DOHH2 (cell line): ENCODE data around the gene EMP3.

Experiments used
- H3F3A ChIP-seq: fragments of 200-600 bp; sonication (generic), shearing (Covaris generic); 2 replicates; pipeline ENCODE4 v1.6.0; 2016; ENCODE audit warnings: antibody characterized with exemption, mild to moderate bottlenecking; ENCODE audit not compliant: control insufficient read depth, insufficient read depth
- H3K27ac ChIP-seq: fragments of 200-600 bp; sonication (generic); 2 replicates; pipeline ENCODE4 v1.5.1; 2014; ENCODE audit warnings: low read depth, mild to moderate bottlenecking, low read length, moderate library complexity
- H3K27me3 ChIP-seq: fragments of 200-600 bp; sonication (generic); 2 replicates; pipeline ENCODE4 v1.6.1; 2014; ENCODE audit warnings: mild to moderate bottlenecking, low read length, mixed read lengths; ENCODE audit not compliant: control insufficient read depth
- H3K36me3 ChIP-seq: fragments of 200-600 bp; sonication (generic); 2 replicates; pipeline ENCODE4 v1.6.1; 2014; ENCODE audit warnings: mild to moderate bottlenecking, low read length, moderate library complexity, mixed read lengths; ENCODE audit not compliant: control insufficient read depth
- H3K4me1 ChIP-seq: fragments of 200-600 bp; sonication (generic); 2 replicates; pipeline ENCODE4 v1.6.1; 2014; ENCODE audit warnings: mild to moderate bottlenecking, low read length, mixed read lengths; ENCODE audit not compliant: control insufficient read depth
- H3K4me2 ChIP-seq: fragments of 200-600 bp; sonication (generic); 2 replicates; pipeline ENCODE4 v1.6.0; 2014; ENCODE audit warnings: mild to moderate bottlenecking, low read length, moderate library complexity
- H3K4me3 ChIP-seq: fragments of 200-600 bp; sonication (generic); 2 replicates; pipeline ENCODE4 v1.5.1; 2014; ENCODE audit warnings: mild to moderate bottlenecking, low read length, mixed read lengths
- H3K79me2 ChIP-seq: fragments of 200-600 bp; sonication (generic); 2 replicates; pipeline ENCODE4 v1.6.1; 2014; ENCODE audit warnings: mild to moderate bottlenecking, low read length, mixed read lengths; ENCODE audit not compliant: control insufficient read depth
- H3K9me2 ChIP-seq: fragments of 200-600 bp; sonication (generic); replicated peaks from 2 replicates; pipeline ENCODE4 v1.6.1; 2014; ENCODE audit warnings: mild to moderate bottlenecking, low read length, mixed read lengths; ENCODE audit not compliant: control insufficient read depth
- H3K9me3 ChIP-seq: fragments of 200-600 bp; sonication (generic); 2 replicates; pipeline ENCODE4 v1.6.1; 2014; ENCODE audit warnings: antibody characterized with exemption, low read length, mixed read lengths; ENCODE audit not compliant: control insufficient read depth, insufficient read depth
- H4K20me1 ChIP-seq: fragments of 200-600 bp; sonication (generic); 2 replicates; pipeline ENCODE4 v1.6.0; 2014; ENCODE audit warnings: low read depth, mild to moderate bottlenecking, antibody characterized with exemption, low read length, moderate library complexity; ENCODE audit not compliant: control insufficient read depth, insufficient read depth
- EZH2phosphoT487 ChIP-seq: fragments of 200-600 bp; sonication (generic); IDR thresholded peaks from 2 replicates; pipeline ENCODE4 v1.6.1; 2017; ENCODE audit warnings: borderline replicate concordance, mild to moderate bottlenecking, antibody characterized with exemption, low read length, moderate library complexity, mixed read lengths
- TF ChIP-seq, protein P1 (sequence below): fragments of 200-600 bp; sonication (generic); IDR thresholded peaks from one replicate; pipeline ENCODE4 v1.5.1; 2014; ENCODE audit warnings: antibody characterized with exemption, mild to moderate bottlenecking, low read depth, low read length; ENCODE audit not compliant: poor library complexity, severe bottlenecking

The EMP3 gene

DNA sequence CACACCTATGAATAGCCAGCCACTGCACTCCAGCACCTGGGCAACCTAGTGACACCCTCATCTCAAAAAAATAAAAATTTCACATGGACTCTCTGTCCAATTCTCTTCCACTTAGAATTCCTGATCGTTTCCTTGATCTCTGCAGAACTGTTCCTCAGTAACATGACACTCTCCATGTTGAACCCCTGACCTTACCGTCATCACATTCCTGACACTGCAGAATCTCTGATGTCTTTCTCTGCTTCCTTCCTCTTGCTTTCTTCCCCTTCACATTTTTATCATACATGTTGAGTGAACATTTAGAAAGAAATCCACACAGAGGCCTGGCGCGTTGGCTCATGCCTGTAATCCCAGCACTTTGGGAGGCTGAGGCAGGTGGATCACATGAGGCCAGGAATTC, 40.5 kb upstream of the EMP3 start:
- TF ChIP-seq EZH2phosphoT487: no peak
- TF ChIP-seq, protein P1, sequence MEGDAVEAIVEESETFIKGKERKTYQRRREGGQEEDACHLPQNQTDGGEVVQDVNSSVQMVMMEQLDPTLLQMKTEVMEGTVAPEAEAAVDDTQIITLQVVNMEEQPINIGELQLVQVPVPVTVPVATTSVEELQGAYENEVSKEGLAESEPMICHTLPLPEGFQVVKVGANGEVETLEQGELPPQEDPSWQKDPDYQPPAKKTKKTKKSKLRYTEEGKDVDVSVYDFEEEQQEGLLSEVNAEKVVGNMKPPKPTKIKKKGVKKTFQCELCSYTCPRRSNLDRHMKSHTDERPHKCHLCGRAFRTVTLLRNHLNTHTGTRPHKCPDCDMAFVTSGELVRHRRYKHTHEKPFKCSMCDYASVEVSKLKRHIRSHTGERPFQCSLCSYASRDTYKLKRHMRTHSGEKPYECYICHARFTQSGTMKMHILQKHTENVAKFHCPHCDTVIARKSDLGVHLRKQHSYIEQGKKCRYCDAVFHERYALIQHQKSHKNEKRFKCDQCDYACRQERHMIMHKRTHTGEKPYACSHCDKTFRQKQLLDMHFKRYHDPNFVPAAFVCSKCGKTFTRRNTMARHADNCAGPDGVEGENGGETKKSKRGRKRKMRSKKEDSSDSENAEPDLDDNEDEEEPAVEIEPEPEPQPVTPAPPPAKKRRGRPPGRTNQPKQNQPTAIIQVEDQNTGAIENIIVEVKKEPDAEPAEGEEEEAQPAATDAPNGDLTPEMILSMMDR: no peak

DNA sequence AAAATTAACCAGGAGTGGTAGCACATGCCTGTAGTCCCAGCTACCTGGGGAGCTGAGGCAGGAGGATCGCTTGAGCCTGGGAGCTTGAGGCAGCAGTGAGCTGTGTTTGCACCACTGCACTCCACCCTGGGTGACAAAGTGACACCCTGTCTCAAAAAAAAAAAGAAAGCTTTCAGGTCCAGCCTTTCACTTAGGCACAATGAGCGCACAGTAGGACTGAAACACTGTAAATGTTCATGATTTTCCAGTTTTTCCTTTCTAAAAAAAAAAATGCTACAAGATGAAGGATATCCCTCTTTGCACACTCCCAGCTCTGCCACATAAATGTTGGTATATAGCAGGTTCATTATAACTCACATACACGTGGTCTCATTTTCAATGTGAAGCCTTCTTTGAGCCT, 37.6 kb upstream of the EMP3 start:
- H4K20me1 ChIP-seq: no peaks in the 10 kb centered on the region
- no peaks in the 10 kb centered on the region for H3K9me2 ChIP-seq
- H3K9me3 ChIP-seq: no peaks in the 10 kb centered on the region
- H3K79me2 ChIP-seq: no peaks in the 10 kb centered on the region
- H3K4me2 ChIP-seq: no peak overlapping the region
- peaks cover 5% of the 10 kb centered on the region for H3K4me1 ChIP-seq
- peaks cover 13% of the 10 kb centered on the region for H3K27me3 ChIP-seq
- no peaks in the 10 kb centered on the region for H3F3A ChIP-seq
- H3K4me3 ChIP-seq: no peak overlapping the region
- no peak for TF ChIP-seq EZH2phosphoT487
- TF ChIP-seq, protein P1: no peak
- H3K36me3 ChIP-seq: no peaks in the 10 kb centered on the region
- no peak overlapping the region for H3K27ac ChIP-seq

More for the DNA sequence above, 40.5 kb upstream of the EMP3 start:
- Histone ChIP-seq H3K9me3 (no peaks in the 10 kb centered on the region), H3K9me2 (no peaks in the 10 kb centered on the region), H3F3A (no peaks in the 10 kb centered on the region), H3K4me3 (no peak overlapping the region), H3K4me1 (no peaks in the 10 kb centered on the region), H3K27me3 (peaks cover 4% of the 10 kb centered on the region; the same call in 1 of the 2 replicates), H3K79me2 (no peaks in the 10 kb centered on the region), H3K4me2 (no peak overlapping the region), H3K36me3 (no peaks in the 10 kb centered on the region), H3K27ac (no peak overlapping the region), H4K20me1 (no peaks in the 10 kb centered on the region)

DNA sequence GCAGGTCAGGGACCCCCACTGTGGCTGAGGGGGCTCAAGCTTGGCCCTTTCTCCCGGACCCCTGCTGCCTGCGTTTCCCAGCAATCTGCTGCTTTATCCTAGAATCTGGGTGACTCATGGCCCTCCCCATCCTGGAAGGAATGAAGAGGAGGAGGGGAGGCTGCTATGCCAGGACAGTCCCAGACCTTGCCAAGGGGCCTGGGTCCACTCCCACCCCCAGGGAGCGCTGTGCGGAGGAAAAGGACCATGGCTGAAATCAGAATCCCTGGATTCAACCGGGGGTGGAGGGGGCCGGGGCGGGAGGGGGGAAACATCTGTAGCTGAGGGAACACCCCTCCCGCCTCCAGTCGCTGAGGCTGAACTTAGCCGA, 35.0 kb upstream of the EMP3 start:
- Histone ChIP-seq H3F3A (no peaks in the 10 kb centered on the region), H3K36me3 (no peaks in the 10 kb centered on the region), H3K27ac (no peak overlapping the region), H3K4me3 (no peak overlapping the region), H3K9me2 (no peaks in the 10 kb centered on the region), H3K27me3 (peaks cover 15% of the 10 kb centered on the region), H4K20me1 (no peaks in the 10 kb centered on the region), H3K79me2 (no peaks in the 10 kb centered on the region), H3K4me2 (no peak overlapping the region), H3K9me3 (no peaks in the 10 kb centered on the region), H3K4me1 (peaks cover 5% of the 10 kb centered on the region)
- TF ChIP-seq, protein P1: no peak
- TF ChIP-seq EZH2phosphoT487: no peak
